HEK293 (cell line): Measurements from ENCODE around the gene MAPRE2.

ENCODE experiments used
- ZNF138 ChIP-seq: fragments of 450-650 bp; formaldehyde crosslinking; IDR thresholded peaks from 2 replicates; pipeline ENCODE4 v1.5.1; 2016; ENCODE audit warnings: missing biosample characterization, missing genetic modification characterization, borderline replicate concordance
- ZNF24 ChIP-seq: fragments of 450-650 bp; formaldehyde crosslinking; IDR thresholded peaks from 2 replicates; pipeline ENCODE4 v1.5.1; 2016; ENCODE audit warnings: missing biosample characterization, missing genetic modification characterization
- ZNF501 ChIP-seq: fragments of 450-650 bp; formaldehyde crosslinking; IDR thresholded peaks from 2 replicates; pipeline ENCODE4 v1.5.1; 2016; ENCODE audit warnings: missing biosample characterization, missing genetic modification characterization
- TF ChIP-seq, protein P1 (sequence below): fragments of 450-650 bp; formaldehyde crosslinking; IDR thresholded peaks from 2 replicates; pipeline ENCODE4 v1.5.1; 2016; ENCODE audit warnings: missing biosample characterization, missing genetic modification characterization
- TF ChIP-seq, protein P2 (sequence below): fragments of 450-650 bp; formaldehyde crosslinking; IDR thresholded peaks from 2 replicates; pipeline ENCODE4 v1.5.1; 2016; ENCODE audit warnings: missing biosample characterization, missing genetic modification characterization

DNA sequence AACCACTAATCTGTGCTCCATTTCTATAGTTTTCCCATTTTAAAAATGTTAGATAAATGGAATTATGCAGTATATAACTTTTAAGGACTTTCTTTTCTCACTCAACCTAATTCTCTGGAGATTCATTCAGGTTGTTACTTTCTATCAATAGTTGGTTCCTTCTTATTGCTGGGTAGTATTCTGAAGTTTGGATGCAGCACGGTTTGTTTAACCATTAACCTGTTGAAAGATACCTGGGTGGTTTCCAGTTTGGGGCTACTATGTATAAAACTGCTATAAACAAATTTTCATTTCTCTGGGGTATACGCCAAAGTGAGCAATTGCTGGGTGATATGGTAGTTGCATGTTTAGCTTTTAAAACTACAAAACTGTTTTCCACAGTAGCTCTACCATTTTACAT is 39.1 kb upstream of the MAPRE2 start:
- TF ChIP-seq ZNF501 (tag by site-specific recombination) (no peak), ZNF24 (no peak), ZNF138 (tag by site-specific recombination) (no peak)
- TF ChIP-seq, protein P1, sequence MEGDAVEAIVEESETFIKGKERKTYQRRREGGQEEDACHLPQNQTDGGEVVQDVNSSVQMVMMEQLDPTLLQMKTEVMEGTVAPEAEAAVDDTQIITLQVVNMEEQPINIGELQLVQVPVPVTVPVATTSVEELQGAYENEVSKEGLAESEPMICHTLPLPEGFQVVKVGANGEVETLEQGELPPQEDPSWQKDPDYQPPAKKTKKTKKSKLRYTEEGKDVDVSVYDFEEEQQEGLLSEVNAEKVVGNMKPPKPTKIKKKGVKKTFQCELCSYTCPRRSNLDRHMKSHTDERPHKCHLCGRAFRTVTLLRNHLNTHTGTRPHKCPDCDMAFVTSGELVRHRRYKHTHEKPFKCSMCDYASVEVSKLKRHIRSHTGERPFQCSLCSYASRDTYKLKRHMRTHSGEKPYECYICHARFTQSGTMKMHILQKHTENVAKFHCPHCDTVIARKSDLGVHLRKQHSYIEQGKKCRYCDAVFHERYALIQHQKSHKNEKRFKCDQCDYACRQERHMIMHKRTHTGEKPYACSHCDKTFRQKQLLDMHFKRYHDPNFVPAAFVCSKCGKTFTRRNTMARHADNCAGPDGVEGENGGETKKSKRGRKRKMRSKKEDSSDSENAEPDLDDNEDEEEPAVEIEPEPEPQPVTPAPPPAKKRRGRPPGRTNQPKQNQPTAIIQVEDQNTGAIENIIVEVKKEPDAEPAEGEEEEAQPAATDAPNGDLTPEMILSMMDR (tag by site-specific recombination) = no peak
- TF ChIP-seq, protein P2, sequence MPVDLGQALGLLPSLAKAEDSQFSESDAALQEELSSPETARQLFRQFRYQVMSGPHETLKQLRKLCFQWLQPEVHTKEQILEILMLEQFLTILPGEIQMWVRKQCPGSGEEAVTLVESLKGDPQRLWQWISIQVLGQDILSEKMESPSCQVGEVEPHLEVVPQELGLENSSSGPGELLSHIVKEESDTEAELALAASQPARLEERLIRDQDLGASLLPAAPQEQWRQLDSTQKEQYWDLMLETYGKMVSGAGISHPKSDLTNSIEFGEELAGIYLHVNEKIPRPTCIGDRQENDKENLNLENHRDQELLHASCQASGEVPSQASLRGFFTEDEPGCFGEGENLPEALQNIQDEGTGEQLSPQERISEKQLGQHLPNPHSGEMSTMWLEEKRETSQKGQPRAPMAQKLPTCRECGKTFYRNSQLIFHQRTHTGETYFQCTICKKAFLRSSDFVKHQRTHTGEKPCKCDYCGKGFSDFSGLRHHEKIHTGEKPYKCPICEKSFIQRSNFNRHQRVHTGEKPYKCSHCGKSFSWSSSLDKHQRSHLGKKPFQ (tag by site-specific recombination) = no peak
